Measurements from ENCODE around the gene TMPRSS15. TPM values are rescaled to one million over a fixed set of nuclear protein-coding genes. Genes with fewer than 3 reads are reported as not detected.
"Not testable (repeated sequence)": the region's sequence is repeated elsewhere in the genome, so short reads cannot be mapped to it uniquely, and the experiment has no call there.

TMPRSS15 gene
- total RNA-seq (2014; rRNA removed; shearing (Covaris generic); ENCODE audit: low replicate concordance), result 0.20 TPM in 1 of 2 replicates, not detected in the other

GRCh38 chr21:18403735-18404450 lies at the start of gene TMPRSS15:
TSS of gene TMPRSS15 (minus strand) at chr21:18403785. CDS start at chr21:18403622, 163 bp downstream.
- no peaks in the 10 kb centered on the region for H3K27me3 ChIP-seq
- H3K9me3 ChIP-seq, result 0 out of 2 replicates have a peak, but pooled peaks cover 4% of the 10 kb centered on the region
- no peak within 1 kb of the TSS for H3K4me3 ChIP-seq
- no peaks in the 10 kb centered on the region for H3K36me3 ChIP-seq
- no peak for DNase-seq

DNA sequence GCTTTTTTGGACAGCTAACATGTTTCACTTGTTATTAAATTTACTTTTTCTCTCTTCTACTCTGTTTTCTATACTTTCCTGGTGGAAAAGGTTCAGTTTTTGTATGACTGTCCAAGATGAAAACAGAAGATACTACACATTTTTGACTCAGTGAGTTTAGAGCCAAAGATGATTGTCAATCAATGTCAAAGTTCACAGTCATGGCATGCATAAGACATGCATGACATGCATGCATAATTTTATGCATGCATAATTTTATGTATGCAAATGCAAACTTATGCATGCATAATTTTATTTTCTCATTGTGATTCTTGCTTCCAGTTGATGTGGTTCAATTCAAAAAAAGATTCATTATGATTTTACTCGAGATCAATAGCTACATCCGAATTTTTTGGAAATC lies 48.1 kb upstream of the TMPRSS15 start:
- Histone ChIP-seq H3K9me3 (no peaks in the 10 kb centered on the region), H3K27me3 (no peaks in the 10 kb centered on the region), H3K36me3 (no peaks in the 10 kb centered on the region), H3K4me3 (no peak overlapping the region)
- DNase-seq, result no peak

- Histone ChIP-seq H3K27me3 (no peaks in the 10 kb centered on the region), H3K36me3 (no peaks in the 10 kb centered on the region), H3K9me3 (no peaks in the 10 kb centered on the region), H3K4me3 (no peak overlapping the region)
- no peak for DNase-seq
Measured at GRCh38 chr21:18449605-18450550, 46.3 kb upstream of the TMPRSS15 start.

GRCh38 chr21:18443701-18444100 lies 40.1 kb upstream of the TMPRSS15 start:
- no peak for DNase-seq
- H3K27me3 ChIP-seq, result no peaks in the 10 kb centered on the region
- no peaks in the 10 kb centered on the region for H3K9me3 ChIP-seq
- no peak overlapping the region for H3K4me3 ChIP-seq
- H3K36me3 ChIP-seq, result no peaks in the 10 kb centered on the region

GRCh38 chr21:18443085-18443484 lies 39.5 kb upstream of the TMPRSS15 start:
- Histone ChIP-seq H3K27me3 (no peaks in the 10 kb centered on the region), H3K9me3 (no peaks in the 10 kb centered on the region), H3K4me3 (no peak overlapping the region), H3K36me3 (no peaks in the 10 kb centered on the region)
- DNase-seq, result no peak

- no peaks in the 10 kb centered on the region for H3K27me3 ChIP-seq
- H3K36me3 ChIP-seq, result no peaks in the 10 kb centered on the region
- H3K9me3 ChIP-seq, result no peaks in the 10 kb centered on the region
- DNase-seq, result no peak
- H3K4me3 ChIP-seq, result no peak overlapping the region
Measured at GRCh38 chr21:18430341-18430740, 26.8 kb upstream of the TMPRSS15 start.

GRCh38 chr21:18424276-18424675 lies 20.7 kb upstream of the TMPRSS15 start:
- no peaks in the 10 kb centered on the region for H3K36me3 ChIP-seq
- H3K9me3 ChIP-seq, result no peaks in the 10 kb centered on the region
- no peaks in the 10 kb centered on the region for H3K27me3 ChIP-seq
- DNase-seq, result no peak
- H3K4me3 ChIP-seq, result no peak overlapping the region

DNA sequence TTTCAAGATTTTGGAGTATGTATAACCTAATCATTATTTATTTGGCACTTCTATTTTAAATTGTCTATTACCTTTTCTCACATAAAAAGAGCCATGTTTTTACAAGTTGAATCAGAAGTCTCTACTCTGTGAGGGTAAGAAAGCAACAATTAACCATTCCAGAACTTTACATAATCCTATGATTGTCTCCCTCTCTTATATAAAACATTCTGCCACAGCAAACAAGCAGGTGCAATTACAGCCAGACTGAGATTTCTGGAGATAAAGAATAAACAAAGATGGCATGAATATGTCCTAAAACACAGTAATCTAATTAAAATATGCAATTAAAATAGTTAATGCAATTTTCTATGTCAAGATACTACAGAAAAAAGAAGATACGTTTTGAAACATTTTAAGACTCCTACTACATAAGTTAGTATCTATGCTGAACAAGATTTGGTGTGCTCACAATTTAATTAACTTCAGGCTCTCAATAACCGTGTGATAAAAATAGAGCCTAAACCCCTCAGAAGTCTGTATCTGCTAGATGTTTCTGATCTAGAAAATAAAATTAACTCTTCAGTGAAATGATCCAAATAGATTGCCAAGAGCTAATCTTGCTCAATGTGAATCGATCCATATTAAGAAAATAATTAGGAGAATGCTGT lies 13.7 kb upstream of the TMPRSS15 start:
- no peaks in the 10 kb centered on the region for H3K36me3 ChIP-seq
- no peak overlapping the region for H3K4me3 ChIP-seq
- no peaks in the 10 kb centered on the region for H3K27me3 ChIP-seq
- DNase-seq, result no peak
- no peaks in the 10 kb centered on the region for H3K9me3 ChIP-seq

DNA sequence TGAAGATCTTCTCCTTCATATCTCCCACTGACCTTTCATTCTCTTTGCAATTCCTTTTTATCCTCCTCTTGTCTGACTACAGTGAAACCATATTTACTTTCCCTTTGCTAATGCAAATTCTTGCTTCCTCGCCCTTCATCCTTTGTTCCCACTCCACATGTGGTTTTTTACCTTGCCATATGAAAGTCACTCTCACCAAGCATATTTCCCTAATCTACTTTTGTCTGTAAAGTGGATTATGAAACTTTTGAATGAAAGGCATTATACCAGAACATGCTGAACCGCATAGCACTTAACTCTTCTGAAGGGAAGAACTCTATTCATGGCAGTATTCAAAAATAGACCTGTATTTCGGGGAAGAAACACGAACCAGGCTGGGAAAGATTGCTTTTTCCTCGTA lies 8.0 kb upstream of the TMPRSS15 start:
- no peaks in the 10 kb centered on the region for H3K9me3 ChIP-seq
- no peaks in the 10 kb centered on the region for H3K27me3 ChIP-seq
- no peaks in the 10 kb centered on the region for H3K36me3 ChIP-seq
- no peak overlapping the region for H3K4me3 ChIP-seq
- no peak for DNase-seq

- Histone ChIP-seq H3K4me3 (no peak overlapping the region), H3K9me3 (no peaks in the 10 kb centered on the region), H3K36me3 (no peaks in the 10 kb centered on the region), H3K27me3 (no peaks in the 10 kb centered on the region)
- DNase-seq, result no peak
Measured at GRCh38 chr21:18409579-18409978, 6.0 kb upstream of the TMPRSS15 start.

GRCh38 chr21:18398843-18399242 lies 4.7 kb downstream of the TMPRSS15 start:
- H3K9me3 ChIP-seq, result 0 out of 2 replicates have a peak, but pooled peaks cover 4% of the 10 kb centered on the region
- no peaks in the 10 kb centered on the region for H3K36me3 ChIP-seq
- no peak for DNase-seq
- no peak overlapping the region for H3K4me3 ChIP-seq
- H3K27me3 ChIP-seq, result no peaks in the 10 kb centered on the region

- Histone ChIP-seq H3K36me3 (no peaks in the 10 kb centered on the region), H3K4me3 (no peak overlapping the region), H3K27me3 (no peaks in the 10 kb centered on the region)
Measured at GRCh38 chr21:18387994-18388393, 15.6 kb downstream of the TMPRSS15 start.

DNA sequence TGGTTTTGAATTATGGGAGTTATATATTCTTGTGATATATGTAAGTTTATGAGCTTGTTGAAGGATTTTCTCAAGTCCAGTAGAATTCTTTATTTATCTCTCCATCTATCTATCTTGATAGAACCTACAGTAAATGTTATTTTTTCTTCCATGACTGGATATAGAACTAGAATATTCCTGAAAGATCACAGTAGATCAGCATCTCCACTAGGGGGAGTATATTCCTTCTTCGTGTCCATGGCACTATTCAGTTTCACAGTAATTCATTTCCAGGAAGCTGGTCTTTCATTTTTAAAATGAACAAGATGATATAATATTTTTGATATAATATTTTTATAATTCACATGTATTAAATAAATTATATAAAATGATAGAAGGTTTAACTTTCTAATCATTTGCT lies 18.8 kb downstream of the TMPRSS15 start:
- Histone ChIP-seq H3K4me3 (no peak overlapping the region), H3K27me3 (no peaks in the 10 kb centered on the region), H3K9me3 (no peaks in the 10 kb centered on the region), H3K36me3 (no peaks in the 10 kb centered on the region)
- DNase-seq, result no peak

More at GRCh38 chr21:18387994-18388393, 15.6 kb downstream of the TMPRSS15 start:
- no peak for DNase-seq
- no peaks in the 10 kb centered on the region; the same call in 1 of the 2 replicates for H3K9me3 ChIP-seq

GRCh38 chr21:18382934-18383619 lies 20.5 kb downstream of the TMPRSS15 start:
- not testable (repeated sequence) for H3K4me3 ChIP-seq, H3K36me3 ChIP-seq, H3K27me3 ChIP-seq, H3K9me3 ChIP-seq
- peak; percentile 65 for DNase-seq

- no peaks in the 10 kb centered on the region for H3K36me3 ChIP-seq
- no peak overlapping the region for H3K4me3 ChIP-seq
- no peaks in the 10 kb centered on the region; the same call in 1 of the 2 replicates for H3K9me3 ChIP-seq
- DNase-seq, result no peak
- H3K27me3 ChIP-seq, result no peaks in the 10 kb centered on the region
Measured at GRCh38 chr21:18382141-18382540, 21.4 kb downstream of the TMPRSS15 start.

DNA sequence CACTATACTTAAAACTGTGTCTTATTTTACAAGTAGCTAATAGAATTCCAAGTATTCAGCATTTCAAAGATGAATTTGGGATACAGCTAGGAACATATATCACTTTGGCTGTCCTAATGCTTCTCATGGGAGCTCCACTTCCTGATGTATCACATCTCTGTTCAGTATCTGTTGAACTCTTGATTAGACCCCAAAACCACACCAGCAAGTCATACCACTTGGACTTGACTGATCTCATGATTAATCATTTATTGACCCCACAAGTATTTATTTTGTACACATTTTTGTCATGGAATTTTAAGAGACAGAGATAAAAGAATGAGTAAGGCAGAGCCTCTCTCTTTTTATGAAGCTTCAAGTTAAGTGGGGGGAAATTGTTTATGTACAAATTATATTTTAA lies 30.0 kb downstream of the TMPRSS15 start:
- DNase-seq, result peak; percentile 7
- no peaks in the 10 kb centered on the region for H3K27me3 ChIP-seq
- H3K9me3 ChIP-seq, result peaks cover 3% of the 10 kb centered on the region; the same call in 1 of the 2 replicates
- no peak overlapping the region for H3K4me3 ChIP-seq
- H3K36me3 ChIP-seq, result no peaks in the 10 kb centered on the region
